ENCODE data around the gene SRRT. TPM values are rescaled to one million over a fixed set of nuclear protein-coding genes. Genes with fewer than 3 reads are reported as not detected.

Gene SRRT
- total RNA-seq, 4 donors from 2014 or later: 72.6 to 124 (median 88.6) TPM

- Histone ChIP-seq H3K27me3 (no peaks in the 10 kb centered on the region), H3K36me3 (peaks cover 0 to 61% (median 0%) of the 10 kb centered on the region in 3 donors), H3K4me1 (peaks cover 0 to 35% (median 23%) of the 10 kb centered on the region in 4 donors), H3K9me3 (no peaks in the 10 kb centered on the region), H3K4me3 (no peak overlapping the region), H3K27ac (peak overlapping the region in 1 of 4 donors; percentile 25)
- 46 to 49% methylated on average over 10 of the region's 10 CpGs for WGBS, 2 donors
- DNase-seq (ENCODE audit: low spot score in 2 of 2): peak in 1 of 2 donors; percentile 37
- TF ChIP-seq POLR2A (IDR thresholded peaks at IDR 0.05) (no peak), EP300 (IDR thresholded peaks at IDR 0.05) (no peak)
- TF ChIP-seq, protein P1, sequence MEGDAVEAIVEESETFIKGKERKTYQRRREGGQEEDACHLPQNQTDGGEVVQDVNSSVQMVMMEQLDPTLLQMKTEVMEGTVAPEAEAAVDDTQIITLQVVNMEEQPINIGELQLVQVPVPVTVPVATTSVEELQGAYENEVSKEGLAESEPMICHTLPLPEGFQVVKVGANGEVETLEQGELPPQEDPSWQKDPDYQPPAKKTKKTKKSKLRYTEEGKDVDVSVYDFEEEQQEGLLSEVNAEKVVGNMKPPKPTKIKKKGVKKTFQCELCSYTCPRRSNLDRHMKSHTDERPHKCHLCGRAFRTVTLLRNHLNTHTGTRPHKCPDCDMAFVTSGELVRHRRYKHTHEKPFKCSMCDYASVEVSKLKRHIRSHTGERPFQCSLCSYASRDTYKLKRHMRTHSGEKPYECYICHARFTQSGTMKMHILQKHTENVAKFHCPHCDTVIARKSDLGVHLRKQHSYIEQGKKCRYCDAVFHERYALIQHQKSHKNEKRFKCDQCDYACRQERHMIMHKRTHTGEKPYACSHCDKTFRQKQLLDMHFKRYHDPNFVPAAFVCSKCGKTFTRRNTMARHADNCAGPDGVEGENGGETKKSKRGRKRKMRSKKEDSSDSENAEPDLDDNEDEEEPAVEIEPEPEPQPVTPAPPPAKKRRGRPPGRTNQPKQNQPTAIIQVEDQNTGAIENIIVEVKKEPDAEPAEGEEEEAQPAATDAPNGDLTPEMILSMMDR (IDR thresholded peaks at IDR 0.05): no peak
These were observed 11.4 kb upstream of the SRRT start for GRCh38 chr7:100863406-100863950.

- TF ChIP-seq POLR2A (IDR thresholded peaks at IDR 0.05) (no peak), EP300 (IDR thresholded peaks at IDR 0.05) (no peak)
- TF ChIP-seq, protein P1 (IDR thresholded peaks at IDR 0.05): no peak
- peaks cover 0 to 61% (median 0%) of the 10 kb centered on the region in 3 donors for H3K36me3 ChIP-seq
- H3K9me3 ChIP-seq: no peaks in the 10 kb centered on the region
- no peak overlapping the region for H3K27ac ChIP-seq
- no peak for DNase-seq (ENCODE audit: low spot score in 2 of 2)
- no peak overlapping the region for H3K4me3 ChIP-seq
- H3K27me3 ChIP-seq: no peaks in the 10 kb centered on the region
- peaks cover 0 to 43% (median 30%) of the 10 kb centered on the region in 4 donors for H3K4me1 ChIP-seq
- WGBS, 2 donors: 90 to 91% methylated on average over 12 of the region's 12 CpGs
These were observed 10.5 kb upstream of the SRRT start for GRCh38 chr7:100864263-100864845.

- Histone ChIP-seq H3K27me3 (no peaks in the 10 kb centered on the region), H3K4me1 (peaks cover 0 to 48% (median 30%) of the 10 kb centered on the region in 4 donors), H3K36me3 (peaks cover 0 to 56% (median 0%) of the 10 kb centered on the region in 3 donors), H3K27ac (peak overlapping the region; percentile 96 to 99 (median 98)), H3K9me3 (no peaks in the 10 kb centered on the region), H3K4me3 (peak overlapping the region in 2 of 4 donors; percentile 83 to 89)
- WGBS, 2 donors: 84 to 85% methylated on average over 17 of the region's 17 CpGs
- TF ChIP-seq EP300 (IDR thresholded peaks at IDR 0.05): no peak
- no peak for TF ChIP-seq POLR2A (IDR thresholded peaks at IDR 0.05)
- TF ChIP-seq, protein P1 (IDR thresholded peaks at IDR 0.05): no peak
- no peak for DNase-seq (ENCODE audit: low spot score in 2 of 2)
These were observed 9.5 kb upstream of the SRRT start for GRCh38 chr7:100865372-100865911.

- Histone ChIP-seq H3K9me3 (no peaks in the 10 kb centered on the region), H3K4me1 (peaks cover 0 to 48% (median 30%) of the 10 kb centered on the region in 4 donors), H3K27ac (peak overlapping the region; percentile 96 to 99 (median 98)), H3K4me3 (peak overlapping the region; percentile 68 to 89 (median 84)), H3K27me3 (no peaks in the 10 kb centered on the region), H3K36me3 (peaks cover 0 to 56% (median 0%) of the 10 kb centered on the region in 3 donors)
- DNase-seq (ENCODE audit: low spot score in 2 of 2): peak; percentile 67 to 69
- 65 to 83% methylated on average over 2 to 30 of the region's 46 CpGs for WGBS, 2 donors
- TF ChIP-seq EP300 (IDR thresholded peaks at IDR 0.05): peak in 1 of 2 donors; percentile 33
- TF ChIP-seq, protein P1 (IDR thresholded peaks at IDR 0.05): no peak
These were observed 8.8 kb upstream of the SRRT start for GRCh38 chr7:100865938-100866728.

Data from tibial nerve (tissue), 4 donors.